Karpas-422 (cell line): ENCODE results near the gene ABRACL. TPM values are rescaled to one million over a fixed set of nuclear protein-coding genes. Genes with fewer than 3 reads are reported as not detected.

Experiments used
- DNase-seq: peaks from one replicate; pipeline ENCODE4 v3.0.0-alpha.2; 2015
- H2AFZ ChIP-seq: fragments of 200-600 bp; sonication (generic); 2 replicates; pipeline ENCODE4 v1.6.1; 2014; ENCODE audit warnings: antibody characterized with exemption, low read length, mixed read lengths
- H3K27ac ChIP-seq: fragments of 200-600 bp; sonication (generic); 2 replicates; pipeline ENCODE4 v1.5.1; 2014; ENCODE audit warnings: mild to moderate bottlenecking, low read length, moderate library complexity
- H3K27me3 ChIP-seq: fragments of 200-600 bp; sonication (generic); 2 replicates; pipeline ENCODE4 v1.6.1; 2014; ENCODE audit warnings: low read length, mixed read lengths
- H3K36me3 ChIP-seq: fragments of 200-600 bp; sonication (generic); 2 replicates; pipeline ENCODE4 v1.6.1; 2014; ENCODE audit warnings: low read length, mixed read lengths; ENCODE audit not compliant: insufficient read depth
- H3K4me1 ChIP-seq: fragments of 200-600 bp; sonication (generic); 2 replicates; pipeline ENCODE4 v1.6.1; 2014; ENCODE audit warnings: mild to moderate bottlenecking, low read length, mixed read lengths
- H3K4me2 ChIP-seq: fragments of 200-600 bp; sonication (generic); 2 replicates; pipeline ENCODE4 v1.6.1; 2014; ENCODE audit warnings: low read length, low read depth, mild to moderate bottlenecking; ENCODE audit not compliant: poor library complexity, severe bottlenecking
- H3K4me3 ChIP-seq: fragments of 200-600 bp; sonication (generic); 2 replicates; pipeline ENCODE4 v1.5.1; 2014; ENCODE audit warnings: mild to moderate bottlenecking, antibody characterized with exemption, low read length, mixed read lengths
- H3K79me2 ChIP-seq: fragments of 200-600 bp; sonication (generic); 2 replicates; pipeline ENCODE4 v1.6.1; 2014; ENCODE audit warnings: mild to moderate bottlenecking, low read length, mixed read lengths
- H3K9ac ChIP-seq: fragments of 200-600 bp; sonication (generic); 2 replicates; pipeline ENCODE4 v1.6.0; 2014; ENCODE audit warnings: low read length
- H3K9me2 ChIP-seq: fragments of 200-600 bp; sonication (generic), shearing (Covaris generic); replicated peaks from 2 replicates; pipeline ENCODE4 v1.6.0; 2014; ENCODE audit warnings: mild to moderate bottlenecking, low read length, moderate library complexity; ENCODE audit not compliant: insufficient read depth
- H3K9me3 ChIP-seq: fragments of 300-700, 200-600 bp; sonication (generic); 2 replicates; pipeline ENCODE4 v1.6.1; 2014; ENCODE audit warnings: low read length, mixed read lengths
- H4K20me1 ChIP-seq: fragments of 200-600 bp; sonication (generic); 2 replicates; pipeline ENCODE4 v1.6.1; 2014; ENCODE audit warnings: mild to moderate bottlenecking, antibody characterized with exemption, low read length, low read depth; ENCODE audit not compliant: insufficient read depth
- total RNA-seq: library from RNA; depleted of rRNA; stranded (reverse); fragments of >200 nt; shearing (Covaris generic); gene quantifications from 2 replicates; pipeline ENCODE4 v1.2.3, GENCODE V29; 2014; ENCODE audit warnings: low replicate concordance

The ABRACL gene
- total RNA-seq, 1 experiment from 2014 or later, result 219 TPM

GRCh38 chr6:139003751-139004150 lies 24.8 kb upstream of the ABRACL start:
- H3K9ac ChIP-seq, result no peak overlapping the region
- no peaks in the 10 kb centered on the region for H3K36me3 ChIP-seq
- H3K27me3 ChIP-seq, result no peaks in the 10 kb centered on the region
- no peaks in the 10 kb centered on the region for H3K9me3 ChIP-seq
- H3K4me1 ChIP-seq, result no peaks in the 10 kb centered on the region
- no peaks in the 10 kb centered on the region for H3K79me2 ChIP-seq
- no peak overlapping the region for H2AFZ ChIP-seq
- no peak overlapping the region for H3K4me2 ChIP-seq
- H3K27ac ChIP-seq, result no peak overlapping the region
- no peaks in the 10 kb centered on the region for H3K9me2 ChIP-seq
- H4K20me1 ChIP-seq, result no peaks in the 10 kb centered on the region
- no peak overlapping the region for H3K4me3 ChIP-seq
- no peak for DNase-seq

- H3K4me1 ChIP-seq, result no peaks in the 10 kb centered on the region
- no peak for DNase-seq
- H3K9ac ChIP-seq, result no peak overlapping the region
- H3K27ac ChIP-seq, result no peak overlapping the region
- no peak overlapping the region for H3K4me2 ChIP-seq
- no peaks in the 10 kb centered on the region for H3K9me3 ChIP-seq
- H2AFZ ChIP-seq, result no peak overlapping the region
- H3K79me2 ChIP-seq, result no peaks in the 10 kb centered on the region
- H4K20me1 ChIP-seq, result no peaks in the 10 kb centered on the region
- H3K4me3 ChIP-seq, result no peak overlapping the region
- H3K9me2 ChIP-seq, result no peaks in the 10 kb centered on the region
- H3K27me3 ChIP-seq, result no peaks in the 10 kb centered on the region
- no peaks in the 10 kb centered on the region for H3K36me3 ChIP-seq
Observed at GRCh38 chr6:139006477-139006876, 22.1 kb upstream of the ABRACL start.

- H4K20me1 ChIP-seq, result no peaks in the 10 kb centered on the region
- no peak overlapping the region for H2AFZ ChIP-seq
- no peaks in the 10 kb centered on the region for H3K4me1 ChIP-seq
- H3K9ac ChIP-seq, result no peak overlapping the region
- H3K9me3 ChIP-seq, result no peaks in the 10 kb centered on the region
- H3K36me3 ChIP-seq, result no peaks in the 10 kb centered on the region
- H3K4me3 ChIP-seq, result no peak overlapping the region
- H3K27ac ChIP-seq, result no peak overlapping the region
- H3K27me3 ChIP-seq, result no peaks in the 10 kb centered on the region
- H3K9me2 ChIP-seq, result no peaks in the 10 kb centered on the region
- H3K4me2 ChIP-seq, result no peak overlapping the region
- DNase-seq, result no peak
- H3K79me2 ChIP-seq, result no peaks in the 10 kb centered on the region
Observed at GRCh38 chr6:139007428-139007827, 21.1 kb upstream of the ABRACL start.

DNA sequence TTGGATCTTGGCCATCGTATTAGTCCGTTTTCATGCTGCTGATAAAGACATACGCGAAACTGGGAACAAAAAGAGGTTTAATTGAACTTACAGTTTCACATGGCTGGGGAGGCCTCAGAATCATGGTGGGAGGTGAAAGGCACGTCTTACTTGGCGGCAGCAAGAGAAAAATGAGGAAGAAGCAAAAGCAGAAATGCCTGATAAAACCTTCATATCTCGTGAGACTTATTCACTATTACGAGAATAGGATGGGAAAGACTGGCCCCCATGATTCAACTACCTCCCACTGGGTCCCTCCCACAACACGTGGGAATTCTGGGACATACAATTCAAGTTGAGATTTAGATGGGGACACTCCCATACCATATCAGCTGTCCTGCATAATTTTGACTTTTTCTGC lies 20.4 kb upstream of the ABRACL start:
- Histone ChIP-seq H3K36me3 (no peaks in the 10 kb centered on the region), H3K9me2 (no peaks in the 10 kb centered on the region), H3K27me3 (no peaks in the 10 kb centered on the region), H3K79me2 (no peaks in the 10 kb centered on the region), H3K27ac (no peak overlapping the region), H3K4me3 (no peak overlapping the region), H3K4me2 (no peak overlapping the region), H3K4me1 (no peaks in the 10 kb centered on the region), H3K9ac (no peak overlapping the region), H2AFZ (no peak overlapping the region), H4K20me1 (no peaks in the 10 kb centered on the region), H3K9me3 (no peaks in the 10 kb centered on the region)
- DNase-seq, result no peak

- Histone ChIP-seq H3K27ac (no peak overlapping the region), H3K9ac (no peak overlapping the region), H3K9me3 (no peaks in the 10 kb centered on the region), H4K20me1 (no peaks in the 10 kb centered on the region), H3K27me3 (no peaks in the 10 kb centered on the region), H3K9me2 (no peaks in the 10 kb centered on the region), H3K4me1 (no peaks in the 10 kb centered on the region), H3K36me3 (no peaks in the 10 kb centered on the region), H3K79me2 (no peaks in the 10 kb centered on the region), H3K4me2 (no peak overlapping the region), H3K4me3 (no peak overlapping the region), H2AFZ (no peak overlapping the region)
- DNase-seq, result no peak
Observed at GRCh38 chr6:139010674-139011073, 17.9 kb upstream of the ABRACL start.

GRCh38 chr6:139011980-139012379 lies 16.6 kb upstream of the ABRACL start:
- Histone ChIP-seq H2AFZ (no peak overlapping the region), H3K9ac (no peak overlapping the region), H3K4me2 (no peak overlapping the region), H3K4me3 (no peak overlapping the region), H3K27ac (no peak overlapping the region), H4K20me1 (no peaks in the 10 kb centered on the region), H3K36me3 (no peaks in the 10 kb centered on the region), H3K27me3 (no peaks in the 10 kb centered on the region), H3K79me2 (no peaks in the 10 kb centered on the region), H3K9me2 (no peaks in the 10 kb centered on the region), H3K4me1 (peaks cover 12% of the 10 kb centered on the region), H3K9me3 (no peaks in the 10 kb centered on the region)
- DNase-seq, result no peak

DNA sequence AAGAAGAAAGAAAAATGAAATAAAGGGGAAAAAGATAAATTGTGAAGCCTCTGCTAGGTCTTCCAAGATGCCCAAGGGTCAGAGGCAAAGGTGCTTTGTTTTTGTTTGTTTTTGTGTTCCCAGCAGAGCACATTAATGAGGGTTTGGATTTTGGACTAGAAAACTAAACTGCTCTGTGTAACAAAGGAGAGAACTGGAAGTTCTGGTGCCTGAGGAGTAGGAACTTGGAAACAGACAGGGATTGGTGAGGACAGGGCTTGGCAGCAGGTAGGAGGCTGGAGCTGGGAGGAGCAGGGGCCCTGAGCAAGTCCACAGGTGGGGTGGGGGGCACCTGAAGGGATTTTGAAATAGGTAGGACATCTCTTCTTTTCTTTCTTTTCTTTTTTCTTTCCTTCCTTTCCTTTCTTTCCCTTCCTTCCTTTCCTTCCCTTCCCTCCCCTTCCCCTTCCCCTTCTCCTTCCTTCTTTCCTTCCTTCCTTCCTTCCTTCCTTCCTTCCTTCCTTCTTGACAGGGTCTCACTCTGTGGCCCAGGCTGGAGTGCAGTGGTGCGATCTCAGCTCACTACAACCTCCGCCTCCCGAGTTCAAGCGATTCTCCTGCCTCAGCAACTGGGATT lies 15.3 kb upstream of the ABRACL start:
- Histone ChIP-seq H3K27ac (no peak overlapping the region), H3K36me3 (no peaks in the 10 kb centered on the region), H3K79me2 (no peaks in the 10 kb centered on the region), H3K4me3 (no peak overlapping the region), H3K27me3 (no peaks in the 10 kb centered on the region), H2AFZ (no peak overlapping the region), H3K9me2 (no peaks in the 10 kb centered on the region), H3K4me2 (no peak overlapping the region), H3K4me1 (peaks cover 17% of the 10 kb centered on the region), H3K9ac (no peak overlapping the region), H4K20me1 (no peaks in the 10 kb centered on the region), H3K9me3 (no peaks in the 10 kb centered on the region)
- DNase-seq, result no peak

- no peaks in the 10 kb centered on the region for H3K36me3 ChIP-seq
- H2AFZ ChIP-seq, result no peak overlapping the region
Observed at GRCh38 chr6:139014945-139015344, 13.6 kb upstream of the ABRACL start.

More at GRCh38 chr6:139014945-139015344, 13.6 kb upstream of the ABRACL start:
- H3K4me3 ChIP-seq, result no peak overlapping the region
- no peaks in the 10 kb centered on the region for H3K9me3 ChIP-seq
- no peaks in the 10 kb centered on the region for H4K20me1 ChIP-seq
- no peaks in the 10 kb centered on the region for H3K79me2 ChIP-seq
- no peak for DNase-seq
- H3K4me1 ChIP-seq, result peaks cover 17% of the 10 kb centered on the region
- no peaks in the 10 kb centered on the region for H3K9me2 ChIP-seq
- H3K4me2 ChIP-seq, result no peak overlapping the region
- H3K27ac ChIP-seq, result no peak overlapping the region
- no peak overlapping the region for H3K9ac ChIP-seq
- no peaks in the 10 kb centered on the region for H3K27me3 ChIP-seq
